CD1c-positive myeloid dendritic cell (primary cell): ENCODE results near the gene GTPBP1.

ENCODE experiments used
- DNase-seq: peaks from one replicate; pipeline ENCODE4 v3.0.0-alpha.2; 2016; ENCODE audit errors: extremely low spot score

The GTPBP1 gene

GRCh38 chr22:38700789-38701628 is 4.7 kb upstream of the GTPBP1 start, which contains the start of gene JOSD1:
TSS of gene JOSD1 (minus strand) at chr22:38700943. CDS start at chr22:38699987, 956 bp downstream.
- peak; percentile 98 for DNase-seq

- no peak for DNase-seq
Measured at GRCh38 chr22:38704654-38705234, 1.0 kb upstream of the GTPBP1 start.

- peak; percentile 46 for DNase-seq
Measured at GRCh38 chr22:38706101-38706900, 557 bp downstream of the GTPBP1 start.

- DNase-seq = peak; percentile 37
Measured at GRCh38 chr22:38706901-38707195, 1.1 kb downstream of the GTPBP1 start.

GRCh38 chr22:38707346-38707745 is 1.6 kb downstream of the GTPBP1 start:
- DNase-seq = peak; percentile 38

- no peak for DNase-seq
Measured at GRCh38 chr22:38707984-38708383, 2.2 kb downstream of the GTPBP1 start.

GRCh38 chr22:38709306-38709705 is 3.6 kb downstream of the GTPBP1 start:
- DNase-seq = peak; percentile 35

GRCh38 chr22:38710351-38710750 is 4.6 kb downstream of the GTPBP1 start:
- DNase-seq = no peak

- no peak for DNase-seq
Measured at GRCh38 chr22:38710866-38711265, 5.1 kb downstream of the GTPBP1 start.

GRCh38 chr22:38712486-38713207 is 6.9 kb downstream of the GTPBP1 start:
- DNase-seq = no peak

- DNase-seq = no peak
Measured at GRCh38 chr22:38713921-38714320, 8.2 kb downstream of the GTPBP1 start.

GRCh38 chr22:38715176-38715764 is 9.5 kb downstream of the GTPBP1 start:
- DNase-seq = peak; percentile 51

GRCh38 chr22:38715852-38716251 is 10.1 kb downstream of the GTPBP1 start:
- no peak for DNase-seq

GRCh38 chr22:38716271-38716670 is 10.5 kb downstream of the GTPBP1 start:
- no peak for DNase-seq

- DNase-seq = no peak
Measured at GRCh38 chr22:38716826-38717225, 11.1 kb downstream of the GTPBP1 start.

- DNase-seq = no peak
Measured at GRCh38 chr22:38717244-38717643, 11.5 kb downstream of the GTPBP1 start.

GRCh38 chr22:38718414-38718813 is 12.7 kb downstream of the GTPBP1 start:
- peak; percentile 53 for DNase-seq

GRCh38 chr22:38719196-38719595 is 13.5 kb downstream of the GTPBP1 start:
- DNase-seq = no peak

GRCh38 chr22:38720350-38720749 is 14.6 kb downstream of the GTPBP1 start:
- DNase-seq = no peak

GRCh38 chr22:38721551-38721950 is 15.8 kb downstream of the GTPBP1 start:
- no peak for DNase-seq

- no peak for DNase-seq
Measured at GRCh38 chr22:38724176-38724575, 18.4 kb downstream of the GTPBP1 start.
